M059J (cell line): ENCODE results near the gene FUT3. TPM values are rescaled to one million over a fixed set of nuclear protein-coding genes. Genes with fewer than 3 reads are reported as not detected.
"Not testable (repeated sequence)": the region's sequence is repeated elsewhere in the genome, so short reads cannot be mapped to it uniquely, and the experiment has no call there.

ENCODE experiments used
- DNase-seq: peaks from one replicate; pipeline ENCODE4 v3.0.0-alpha.2; 2012; ENCODE audit warnings: low read depth
- total RNA-seq: library from RNA; depleted of rRNA; stranded (reverse); fragments of >200 nt; shearing (Covaris generic); gene quantifications from 2 replicates; pipeline ENCODE4 v1.2.3, GENCODE V29; 2014

Gene FUT3
- total RNA-seq, 1 experiment from 2014 or later, result not detected

DNA sequence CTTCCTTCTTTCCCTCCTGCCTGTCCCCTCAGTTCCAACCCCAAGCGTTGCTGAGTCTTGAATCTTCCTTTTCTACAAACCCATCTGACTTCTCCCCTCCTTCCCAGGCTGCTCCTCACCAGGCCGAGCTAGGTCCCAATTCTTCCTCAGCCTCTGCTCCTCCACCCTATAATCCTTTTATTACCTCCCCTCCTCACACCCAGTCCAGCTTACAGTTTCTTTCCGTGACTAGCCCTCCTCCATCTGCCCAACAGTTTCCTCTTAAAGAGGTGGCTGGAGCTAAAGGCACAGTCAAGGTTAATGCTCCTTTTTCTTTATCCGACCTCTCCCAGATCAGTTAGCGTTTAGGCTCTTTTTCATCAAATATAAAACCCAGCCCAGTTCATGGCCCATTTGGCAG is 2.6 kb downstream of the FUT3 start:
- DNase-seq, result not testable (repeated sequence)

DNA sequence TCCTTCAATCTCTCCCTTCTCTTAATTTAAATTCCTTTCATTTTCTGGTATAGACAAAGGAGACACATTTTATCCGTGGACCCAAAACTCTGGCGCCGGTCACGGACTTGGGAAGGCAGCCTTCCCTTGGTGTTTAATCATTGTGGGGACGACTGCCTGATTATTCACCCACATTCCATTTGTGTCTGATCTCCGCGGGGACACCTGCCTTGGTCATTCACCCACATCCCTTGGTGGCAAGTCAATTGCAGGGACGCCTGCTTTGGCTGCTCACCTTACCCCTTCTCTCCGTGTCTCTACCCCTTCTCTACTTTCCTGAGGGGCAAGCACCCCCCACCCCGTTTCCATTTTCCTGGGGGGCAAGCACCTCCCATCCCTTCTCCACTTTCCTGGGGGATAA is 3.4 kb downstream of the FUT3 start:
- DNase-seq, result not testable (repeated sequence)

DNA sequence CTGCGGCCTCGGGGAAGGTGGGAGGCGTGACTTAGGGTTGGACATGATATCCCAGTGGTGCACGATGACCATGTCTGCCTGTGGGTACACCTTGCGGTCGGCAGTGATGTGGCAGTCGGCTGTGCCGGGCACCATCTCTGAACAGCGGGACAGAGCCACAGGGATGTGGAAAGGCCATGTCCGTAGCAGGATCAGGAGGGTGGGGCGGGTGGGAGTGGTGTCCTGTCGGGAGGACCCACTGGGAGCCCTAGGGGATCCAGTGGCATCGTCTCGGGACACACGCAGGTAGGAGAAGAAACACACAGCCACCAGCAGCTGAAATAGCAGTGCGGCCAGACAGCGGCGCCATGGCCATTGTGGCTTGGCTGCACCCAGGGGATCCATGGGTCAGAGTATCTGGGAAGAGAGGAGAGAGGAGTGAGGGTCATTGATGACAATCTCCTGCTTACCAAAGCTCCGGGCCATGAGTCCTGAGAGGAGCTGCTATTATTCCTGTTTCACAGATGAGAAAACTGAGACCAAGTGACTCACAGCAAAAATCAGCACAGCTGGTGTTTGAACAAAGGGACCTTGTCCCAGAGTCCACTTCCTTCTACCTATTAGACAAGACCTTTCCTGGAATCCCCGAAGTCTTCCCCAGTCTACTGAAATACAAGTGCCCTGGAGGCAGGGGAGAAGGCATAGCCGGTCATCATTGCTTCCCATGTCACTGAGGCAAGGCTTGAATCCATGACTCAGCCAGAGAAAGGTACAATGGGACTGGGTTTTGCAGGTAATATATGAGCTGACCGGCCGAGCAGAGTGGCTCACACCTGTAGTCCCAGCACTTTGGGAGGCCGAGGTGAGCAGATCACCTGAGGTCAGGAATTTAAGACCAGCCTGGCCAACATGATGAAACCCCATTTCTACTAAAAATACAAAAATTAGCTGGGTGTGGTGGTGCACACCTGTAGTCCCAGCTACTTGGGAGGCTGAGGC is 6.5 kb downstream of the FUT3 start:
- DNase-seq, result no peak

DNA sequence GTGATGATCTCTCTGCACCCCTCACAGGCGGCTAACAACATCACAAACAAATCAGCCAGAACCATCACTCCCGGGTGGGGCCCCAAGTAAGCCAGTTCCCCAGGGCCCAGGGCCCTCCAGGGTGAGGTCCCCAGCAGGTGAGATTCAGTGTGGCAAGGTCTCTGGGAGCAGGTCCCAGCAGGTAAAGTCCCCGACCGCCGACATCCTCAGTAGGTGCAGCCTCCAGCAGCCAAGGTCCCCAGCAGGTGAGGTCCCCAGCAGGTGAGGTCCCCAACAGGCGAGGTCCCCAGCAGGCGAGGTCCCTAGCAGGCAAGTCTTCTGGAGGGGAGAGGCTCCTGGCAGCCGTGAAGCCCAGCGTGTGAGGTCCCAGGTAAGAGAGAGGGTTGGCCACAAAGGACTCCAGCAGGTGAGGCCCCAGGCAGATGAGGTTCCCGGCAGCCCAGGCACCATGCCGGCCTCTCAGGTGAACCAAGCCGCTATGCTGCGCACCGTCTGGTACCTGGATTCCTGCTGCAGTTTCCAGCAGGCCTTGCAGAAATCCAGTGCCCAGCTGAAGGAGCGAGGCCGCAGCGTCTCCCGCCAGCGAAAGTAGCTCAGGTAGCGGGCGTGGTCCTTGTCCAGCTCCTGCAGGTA is 7.8 kb downstream of the FUT3 start:
- no peak for DNase-seq

DNA sequence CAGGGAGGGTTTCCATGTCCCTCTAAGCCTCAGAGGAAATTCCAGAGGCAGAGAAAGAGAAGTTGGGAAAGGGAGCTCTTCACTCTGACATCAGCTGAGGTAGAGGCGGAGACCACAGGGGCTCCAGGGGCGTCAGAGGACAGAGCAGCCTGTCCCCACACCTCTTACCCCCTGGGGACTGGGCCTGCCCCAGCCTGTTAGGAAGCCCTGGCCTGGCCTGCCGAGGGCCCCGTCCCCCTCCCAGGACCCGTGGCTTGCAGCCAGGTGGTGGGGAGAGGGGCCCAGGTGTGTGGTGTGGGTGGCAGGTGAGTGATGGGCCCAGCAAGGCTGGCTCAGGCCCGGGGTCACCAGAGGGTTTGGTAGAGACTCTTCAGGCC is 9.5 kb downstream of the FUT3 start:
- not testable (repeated sequence) for DNase-seq

DNA sequence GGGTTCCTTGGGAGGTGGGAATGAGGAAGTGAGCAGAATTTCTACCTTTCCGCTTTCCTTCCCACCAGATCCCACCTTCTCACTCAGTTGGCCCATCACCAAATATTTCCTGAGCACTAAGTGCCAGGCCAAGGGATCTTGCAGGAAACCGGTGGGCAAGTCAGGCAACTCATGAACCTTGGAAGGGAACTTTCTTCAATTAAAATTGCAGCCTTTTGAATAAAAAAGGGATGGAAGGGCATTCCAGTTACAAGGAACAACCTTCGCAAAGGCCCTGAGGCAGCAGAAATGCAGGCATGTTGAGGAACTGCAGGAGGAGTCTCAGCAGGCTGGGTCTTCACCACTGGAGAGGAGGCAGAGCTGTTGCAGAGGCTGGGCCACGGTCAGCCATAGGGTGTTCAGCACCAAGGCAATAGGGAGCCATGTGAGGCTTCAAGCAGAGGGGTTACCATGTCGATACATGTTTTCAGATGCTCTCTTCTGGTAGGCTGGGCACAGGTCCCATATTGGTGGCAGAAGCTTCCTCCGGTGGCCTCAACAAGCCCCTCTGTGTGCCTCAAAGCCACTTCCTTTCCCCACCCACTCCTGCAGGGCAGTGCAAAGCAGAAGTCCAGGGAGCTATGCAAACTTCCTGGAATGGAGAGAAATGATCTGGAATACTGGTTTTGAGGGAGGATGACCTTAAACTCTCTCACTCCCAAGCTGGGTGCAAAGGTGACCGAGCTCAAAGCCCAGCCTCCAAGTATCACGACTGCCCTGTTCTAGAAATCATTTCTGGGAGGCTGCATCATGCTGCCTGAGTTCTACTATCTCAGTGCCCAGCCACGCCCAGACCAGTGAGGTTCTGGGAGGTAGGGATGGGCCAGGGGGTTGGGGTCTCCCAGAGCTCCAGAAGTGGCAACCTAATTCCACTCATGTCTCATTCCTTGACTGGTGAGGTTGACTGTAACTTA is 11.9 kb downstream of the FUT3 start, which contains the start of gene FUT6:
FUT6 (minus strand) TSS at position 638 of the 953 bp plus-strand sequence. CDS start 7,135 bp downstream, outside the sequence.
- no peak for DNase-seq

DNA sequence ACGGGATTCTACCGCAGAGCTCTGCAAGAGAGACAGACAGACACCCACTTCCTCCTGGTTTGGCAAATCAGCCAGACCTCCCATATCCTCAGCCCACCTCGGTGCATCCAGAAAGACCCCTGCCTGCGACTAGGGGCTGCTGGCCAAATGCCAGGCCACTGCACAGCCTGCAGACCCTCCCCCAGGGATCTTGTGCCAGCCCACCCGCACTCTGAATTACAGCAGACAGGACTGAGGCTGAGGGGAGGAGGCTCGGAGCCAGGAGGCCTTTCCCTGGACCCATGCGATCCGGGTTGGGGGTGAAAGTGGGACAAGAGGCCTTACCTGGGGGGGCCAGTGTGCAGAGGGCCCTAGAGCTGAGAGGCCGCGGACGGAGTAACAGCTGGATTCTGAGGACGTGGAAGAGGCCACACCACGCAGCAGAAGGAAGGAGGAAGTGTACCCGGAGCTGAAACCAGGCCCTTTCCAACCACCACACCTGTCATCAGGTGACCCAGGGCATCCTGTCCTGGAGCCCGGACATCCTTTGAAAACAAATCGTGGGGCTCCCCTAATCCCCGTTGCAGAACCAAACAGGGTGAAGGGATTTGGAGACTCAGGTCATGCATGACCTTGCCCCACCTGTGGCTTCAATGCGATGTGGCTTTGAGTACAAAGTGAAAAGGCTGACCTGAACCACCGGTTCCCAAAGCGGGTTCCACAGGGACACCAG is 12.7 kb downstream of the FUT3 start:
- no peak for DNase-seq

DNA sequence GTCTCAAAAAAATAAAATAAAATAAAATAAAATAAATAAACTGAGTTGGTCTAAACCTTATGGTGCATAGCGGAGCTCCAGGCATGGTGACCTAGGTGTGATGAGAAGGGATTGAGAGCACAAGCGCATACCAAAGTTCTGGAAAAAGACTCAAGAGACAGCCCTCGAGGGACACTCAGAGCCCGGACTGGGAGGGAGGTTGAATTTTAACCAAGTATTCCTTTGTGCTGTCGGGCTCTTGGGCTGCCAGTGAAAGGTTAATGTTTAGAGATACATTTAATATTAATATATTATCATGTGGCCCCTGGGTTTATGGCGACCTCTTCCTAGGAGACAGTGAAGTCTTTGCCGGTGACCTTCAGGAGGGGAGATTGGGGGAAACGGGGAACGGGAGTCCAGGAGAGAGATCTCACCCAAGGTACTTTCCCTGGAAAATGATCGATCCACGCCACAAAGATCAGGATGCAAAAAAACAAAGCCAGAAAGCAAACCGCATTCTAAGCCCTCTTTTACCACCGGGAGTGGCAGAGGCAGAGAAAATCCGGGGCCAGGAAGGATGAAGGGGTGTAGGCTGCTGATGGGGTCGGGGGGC is 13.4 kb downstream of the FUT3 start:
- no peak for DNase-seq

DNA sequence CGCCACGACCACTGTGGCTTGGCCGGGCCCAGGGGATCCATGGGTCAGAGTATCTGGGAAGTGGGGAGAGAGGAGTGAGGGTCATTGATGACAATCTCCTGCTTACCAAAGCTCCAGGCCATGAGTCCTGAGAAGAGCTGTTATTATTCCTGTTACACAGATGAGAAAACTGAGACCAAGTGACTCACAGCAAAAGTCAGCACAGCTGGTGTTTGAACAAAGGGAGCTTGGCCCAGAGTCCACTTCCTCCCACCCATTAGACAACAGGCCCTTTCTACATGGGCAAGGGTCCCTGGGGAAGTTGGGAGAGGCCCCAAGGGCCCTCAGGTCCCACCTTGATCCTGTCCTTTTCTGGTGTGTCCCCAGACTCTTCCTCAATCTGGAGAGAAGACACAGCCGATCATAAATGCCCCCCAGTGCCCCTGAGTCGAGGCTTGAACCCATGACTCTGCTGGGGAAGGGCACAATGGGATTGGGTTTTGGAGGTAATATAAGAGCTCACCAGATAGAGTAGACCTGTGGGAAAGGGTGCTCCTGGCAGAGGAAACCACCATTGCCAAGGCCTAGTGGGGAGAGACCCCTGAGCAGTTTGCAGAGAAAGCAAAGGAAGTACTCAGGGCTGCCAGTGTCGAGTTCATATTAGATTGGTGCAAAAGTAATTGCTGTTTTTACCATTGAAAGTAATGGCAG is 18.6 kb downstream of the FUT3 start:
- no peak for DNase-seq

DNA sequence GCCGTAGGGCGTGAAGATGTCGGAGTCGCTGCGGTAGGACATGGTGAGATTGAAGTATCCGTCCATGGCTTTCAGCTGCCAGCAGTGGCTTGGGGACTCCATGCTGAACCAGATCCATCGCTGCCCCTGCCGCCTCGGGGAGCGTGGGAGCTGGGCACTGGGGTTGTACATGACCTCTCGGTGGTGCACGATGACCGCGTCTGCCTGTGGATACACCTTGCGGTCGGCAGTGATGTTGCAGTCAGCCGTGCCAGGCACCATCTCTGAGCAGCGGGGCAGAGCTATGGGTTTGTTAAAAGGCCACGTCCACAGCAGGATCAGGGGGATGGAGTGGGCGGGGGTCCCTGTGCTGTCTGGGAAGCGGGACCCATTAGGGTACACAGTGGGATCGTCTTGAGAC is 19.2 kb downstream of the FUT3 start:
- no peak for DNase-seq

DNA sequence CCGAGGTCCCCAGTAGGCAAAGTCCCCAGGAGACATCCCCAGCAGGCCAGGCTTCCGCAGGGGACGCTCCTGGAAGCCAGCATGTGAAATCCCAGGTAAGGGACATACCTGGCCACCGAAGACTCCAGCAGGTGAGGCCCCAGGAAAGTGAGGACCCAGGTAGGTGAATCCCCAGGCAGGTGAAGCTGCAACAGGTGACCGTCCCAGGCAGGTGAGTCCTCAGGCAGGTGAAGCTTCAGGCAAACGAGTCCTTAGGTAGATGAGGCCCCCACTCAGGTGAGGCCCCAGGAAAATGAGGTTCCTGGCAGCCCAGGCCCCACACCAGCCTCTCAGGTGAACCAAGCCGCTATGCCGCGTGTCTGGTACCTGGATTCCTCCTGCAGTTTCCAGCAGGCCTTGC is 20.1 kb downstream of the FUT3 start:
- DNase-seq, result no peak

DNA sequence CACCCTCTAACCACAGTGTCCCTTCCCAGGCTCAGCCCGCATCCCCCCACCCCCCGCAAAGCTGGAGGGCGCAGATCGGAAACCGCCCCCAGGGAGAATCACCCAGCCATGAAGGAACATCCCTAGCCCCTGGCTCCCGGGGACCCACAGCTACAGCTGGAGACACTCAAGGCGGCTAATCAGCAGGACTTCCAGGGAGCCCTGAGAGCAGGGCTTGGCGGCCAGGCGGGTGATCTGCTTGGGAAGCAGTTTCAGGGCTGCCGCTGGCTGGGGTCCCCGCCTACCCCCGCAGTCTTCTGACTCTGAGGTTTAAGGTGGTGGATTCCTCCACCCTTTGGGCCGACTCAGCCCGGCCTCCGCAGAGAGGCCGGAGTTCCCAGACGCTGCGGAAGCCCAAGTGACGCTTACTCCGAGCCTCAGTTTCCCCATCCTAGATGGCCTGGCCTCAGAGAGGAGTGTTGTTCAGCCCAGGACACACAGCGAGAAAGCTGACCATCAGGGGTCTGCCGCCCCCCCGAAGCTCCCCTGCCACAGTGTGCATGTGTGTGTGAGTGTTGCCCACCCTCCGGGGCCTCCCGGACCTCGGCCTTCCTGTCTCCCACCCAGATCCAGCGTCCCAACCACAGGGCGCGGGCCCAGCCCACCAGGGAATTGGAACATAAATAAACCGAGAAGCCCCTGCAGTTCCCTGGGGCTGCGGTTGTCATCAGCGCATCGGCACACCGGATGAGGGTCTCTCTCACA is 21.5 kb downstream of the FUT3 start:
- DNase-seq, result no peak

DNA sequence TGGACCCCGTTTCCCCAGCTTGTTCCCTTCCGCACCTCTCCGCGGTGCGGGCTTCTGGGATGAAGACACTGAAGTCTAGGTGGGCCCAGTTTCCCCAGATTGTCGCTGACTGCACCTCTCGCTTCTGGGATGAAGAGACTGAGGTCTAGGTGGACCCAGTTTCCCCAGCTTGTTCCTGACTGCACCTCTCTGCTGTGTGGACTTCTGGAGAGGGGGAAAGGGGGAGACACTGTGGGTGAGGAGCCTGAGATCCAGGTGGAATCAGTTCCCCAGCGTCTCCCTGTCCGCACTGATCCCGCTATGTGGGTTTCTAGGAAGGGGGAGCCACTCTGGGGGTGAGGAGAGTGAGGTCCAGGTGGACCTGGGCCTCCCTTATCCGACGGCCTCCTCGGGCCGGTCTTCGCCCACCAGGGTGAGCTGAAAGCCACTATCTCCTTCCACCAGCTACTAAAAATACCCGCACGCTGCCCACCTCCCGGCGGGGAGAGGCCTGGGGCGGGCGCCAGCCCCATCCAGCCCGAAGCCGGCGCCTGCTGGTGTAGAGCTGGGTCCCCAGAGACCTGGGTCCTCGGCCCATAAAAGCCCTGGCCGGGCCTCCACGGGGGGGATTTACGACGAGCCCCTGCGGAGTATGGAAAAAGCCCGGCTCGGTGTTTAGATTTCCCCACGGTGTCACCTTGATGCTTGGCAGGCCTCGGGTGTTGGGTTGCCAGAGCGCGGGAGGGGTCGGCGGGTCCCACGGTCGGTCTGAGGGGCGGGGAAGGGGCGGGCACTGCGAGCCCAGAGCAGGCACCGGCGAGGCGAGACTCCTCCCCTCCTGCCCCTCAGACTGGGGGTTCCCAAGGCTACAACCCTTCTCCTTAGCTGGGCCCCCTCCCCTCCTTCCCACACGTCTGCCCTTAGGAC is 22.3 kb downstream of the FUT3 start:
- no peak for DNase-seq

DNA sequence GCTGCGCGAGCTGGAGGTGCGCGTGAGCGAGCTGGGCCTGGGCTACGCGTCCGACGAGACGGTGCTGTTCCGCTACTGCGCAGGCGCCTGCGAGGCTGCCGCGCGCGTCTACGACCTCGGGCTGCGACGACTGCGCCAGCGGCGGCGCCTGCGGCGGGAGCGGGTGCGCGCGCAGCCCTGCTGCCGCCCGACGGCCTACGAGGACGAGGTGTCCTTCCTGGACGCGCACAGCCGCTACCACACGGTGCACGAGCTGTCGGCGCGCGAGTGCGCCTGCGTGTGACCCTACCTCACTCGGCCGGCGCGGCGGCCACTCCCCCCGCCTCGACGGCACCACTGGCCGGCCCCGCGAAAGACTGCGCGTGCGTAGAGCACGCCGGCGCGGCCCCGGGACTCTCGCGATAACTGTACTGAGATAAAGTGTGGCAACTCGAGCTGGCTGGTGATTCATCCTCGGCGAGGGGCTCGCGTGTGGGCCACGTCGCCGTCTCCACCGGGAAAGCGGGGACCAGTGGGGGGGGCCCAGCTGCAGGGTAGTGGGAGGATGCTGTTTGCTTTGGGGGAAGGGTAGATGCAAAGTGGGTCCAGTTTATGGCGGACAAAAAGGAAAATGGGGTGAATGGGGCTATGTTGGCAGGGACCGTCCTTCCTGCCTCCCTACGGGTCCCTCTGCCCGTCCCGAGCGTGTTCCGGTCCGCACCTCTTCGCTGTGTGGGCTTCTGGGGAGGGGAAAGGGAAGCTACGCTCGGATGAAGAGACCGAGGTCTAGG is 23.2 kb downstream of the FUT3 start:
- no peak for DNase-seq

DNA sequence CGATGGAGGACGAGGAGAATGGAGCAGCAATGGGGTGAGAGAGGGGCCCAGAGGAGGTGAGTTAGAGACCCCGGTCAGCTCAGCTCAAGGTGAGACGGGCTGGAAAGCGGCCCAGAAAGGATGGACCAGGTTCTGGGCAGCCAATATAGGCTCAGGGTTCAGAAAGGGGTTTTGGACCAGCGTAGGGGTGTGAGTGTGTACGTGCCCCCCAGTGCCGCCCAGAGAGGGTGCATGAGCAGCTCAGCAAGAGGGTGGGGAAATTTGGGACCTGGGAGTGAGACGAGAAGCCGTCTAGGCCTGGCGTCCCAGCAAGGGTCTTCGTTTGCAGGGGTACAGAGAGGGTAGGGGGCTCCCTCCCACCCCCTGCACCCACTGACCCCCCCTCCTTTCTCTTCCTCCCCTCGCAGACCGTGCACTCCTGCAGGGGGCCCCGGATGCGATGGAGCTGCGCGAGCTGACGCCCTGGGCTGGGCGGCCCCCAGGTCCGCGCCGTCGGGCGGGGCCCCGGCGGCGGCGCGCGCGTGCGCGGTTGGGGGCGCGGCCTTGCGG is 23.8 kb downstream of the FUT3 start:
- no peak for DNase-seq

DNA sequence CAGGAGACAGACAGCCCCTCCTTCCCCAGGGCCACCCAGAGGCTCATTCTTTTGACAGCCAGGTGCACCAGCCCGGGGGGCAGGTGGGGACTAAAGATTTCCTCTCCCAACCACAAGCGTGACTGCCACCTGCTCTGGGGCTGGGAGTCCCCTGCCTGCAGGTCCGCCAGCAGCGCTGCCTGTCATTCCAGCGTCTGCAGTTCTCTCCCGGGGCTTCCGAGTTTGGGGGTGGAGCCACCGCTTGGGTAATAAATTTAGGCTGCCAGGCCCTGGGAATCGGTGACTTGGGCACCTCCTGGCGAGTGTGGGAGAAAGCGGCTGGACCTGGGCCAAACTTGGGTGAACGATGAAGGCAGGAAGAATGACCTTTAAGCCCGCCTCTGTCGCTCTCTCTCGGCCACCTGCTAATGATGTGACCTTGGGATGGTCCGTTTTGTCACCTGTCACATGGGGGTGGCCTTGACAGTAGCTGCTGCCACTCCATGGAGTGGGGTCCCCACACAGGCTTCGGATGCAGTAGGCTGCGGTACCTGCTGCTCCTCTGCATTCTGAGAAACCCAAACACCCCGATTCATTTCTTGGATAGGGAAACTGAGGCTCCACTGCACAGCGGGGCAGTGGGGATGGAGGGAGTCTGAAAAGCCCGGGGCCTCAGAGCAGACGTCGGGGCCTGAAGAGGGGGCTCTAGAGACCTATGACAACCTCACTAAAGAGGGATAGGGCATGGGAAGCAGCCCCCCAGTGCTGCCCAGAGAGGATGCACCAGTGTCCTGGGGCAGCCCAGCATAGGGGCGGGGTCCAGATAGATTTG is 24.5 kb downstream of the FUT3 start:
- peak; percentile 61 for DNase-seq
